Measurements from ENCODE around the gene SORCS2.
"Not testable (repeated sequence)": the region's sequence is repeated elsewhere in the genome, so short reads cannot be mapped to it uniquely, and the experiment has no call there.

The SORCS2 gene

GRCh38 chr4:7199771-7200441 lies 7.6 kb downstream of the SORCS2 start:
- no peak for DNase-seq (ENCODE audit: low read depth)

- no peak for DNase-seq (ENCODE audit: low read depth)
Observed at GRCh38 chr4:7200801-7201200, 8.5 kb downstream of the SORCS2 start.

DNA sequence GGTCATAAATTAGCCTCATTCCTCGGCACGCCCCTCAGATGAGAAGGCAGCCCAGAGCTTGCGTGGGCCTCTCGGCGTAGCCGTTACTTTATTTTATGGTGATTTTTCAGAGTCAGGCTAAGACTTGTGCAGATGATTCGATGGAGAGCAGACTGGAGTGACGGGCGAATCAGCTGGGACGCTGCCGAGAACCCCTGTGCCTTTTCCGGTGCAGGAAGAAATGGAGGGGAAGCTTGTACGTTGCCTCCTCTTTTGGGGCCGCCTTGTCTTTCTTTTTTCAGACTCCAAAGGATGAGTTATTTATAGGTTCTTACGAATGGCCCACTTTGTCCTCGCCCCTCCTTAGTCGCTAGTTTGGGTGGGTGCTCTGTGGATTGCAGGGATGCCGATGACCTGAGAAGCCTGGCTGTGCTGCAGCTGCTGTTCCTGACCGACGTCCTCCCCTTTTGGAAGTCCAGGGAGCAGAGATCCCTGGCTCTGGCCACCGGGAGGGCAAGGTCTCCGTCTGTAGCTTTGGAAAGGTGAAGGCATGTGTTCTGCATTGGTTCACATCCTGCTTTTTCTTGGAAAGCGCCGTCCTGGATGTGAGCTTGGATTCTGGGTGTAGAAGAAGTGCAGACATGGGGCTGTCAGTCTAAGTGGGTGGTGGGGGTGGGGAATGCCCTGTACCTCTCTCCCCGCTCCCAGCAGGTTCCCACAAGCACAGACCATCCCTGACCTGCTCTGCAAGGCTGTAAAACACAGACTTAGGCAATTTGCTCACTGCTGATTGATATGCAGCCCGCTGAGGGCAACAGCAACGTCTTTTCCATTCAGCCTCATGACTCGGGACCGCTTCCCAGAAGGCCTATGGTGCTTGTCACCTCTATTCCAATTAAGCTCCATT lies 9.3 kb downstream of the SORCS2 start:
- no peak for DNase-seq (ENCODE audit: low read depth)

GRCh38 chr4:7202411-7202810 lies 10.1 kb downstream of the SORCS2 start:
- DNase-seq (ENCODE audit: low read depth), result peak; percentile 26

DNA sequence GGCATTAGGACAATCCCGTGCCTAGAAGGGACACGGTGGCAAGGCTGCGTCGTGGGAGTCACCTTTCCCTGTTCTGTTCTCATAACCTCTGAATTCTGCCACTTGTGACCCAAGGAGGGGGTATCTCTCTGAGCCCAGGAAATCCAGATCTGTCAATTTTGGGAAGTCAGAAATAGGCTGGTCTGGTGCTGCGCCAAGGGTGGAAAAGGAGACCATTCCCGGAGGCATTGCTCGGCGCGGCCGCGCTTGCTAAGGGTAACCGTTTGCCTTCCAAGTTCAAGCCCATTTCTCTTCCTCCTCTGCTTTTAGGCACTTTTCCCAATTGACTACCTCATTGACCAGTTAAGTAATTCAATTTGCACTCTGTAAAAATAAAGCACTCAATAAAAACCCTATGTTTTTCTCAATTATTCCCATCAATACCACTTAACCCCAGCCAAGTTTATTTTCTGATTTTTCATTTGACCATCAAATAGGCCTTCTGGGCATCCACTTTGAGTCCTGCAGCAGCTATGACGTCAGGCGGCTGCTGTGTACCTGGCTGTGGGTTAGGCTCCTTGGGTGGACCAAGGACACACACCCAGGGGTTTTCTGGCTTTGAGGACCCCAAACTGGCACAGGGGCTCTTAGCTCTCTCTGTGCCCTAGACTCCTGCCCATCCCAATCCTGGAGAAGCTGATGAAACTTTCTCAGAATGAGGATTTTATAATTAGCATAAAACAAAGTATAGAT lies 12.5 kb downstream of the SORCS2 start:
- no peak for DNase-seq (ENCODE audit: low read depth)

- peak; percentile 70 for DNase-seq (ENCODE audit: low read depth)
Observed at GRCh38 chr4:7206385-7206784, 14.0 kb downstream of the SORCS2 start.

DNA sequence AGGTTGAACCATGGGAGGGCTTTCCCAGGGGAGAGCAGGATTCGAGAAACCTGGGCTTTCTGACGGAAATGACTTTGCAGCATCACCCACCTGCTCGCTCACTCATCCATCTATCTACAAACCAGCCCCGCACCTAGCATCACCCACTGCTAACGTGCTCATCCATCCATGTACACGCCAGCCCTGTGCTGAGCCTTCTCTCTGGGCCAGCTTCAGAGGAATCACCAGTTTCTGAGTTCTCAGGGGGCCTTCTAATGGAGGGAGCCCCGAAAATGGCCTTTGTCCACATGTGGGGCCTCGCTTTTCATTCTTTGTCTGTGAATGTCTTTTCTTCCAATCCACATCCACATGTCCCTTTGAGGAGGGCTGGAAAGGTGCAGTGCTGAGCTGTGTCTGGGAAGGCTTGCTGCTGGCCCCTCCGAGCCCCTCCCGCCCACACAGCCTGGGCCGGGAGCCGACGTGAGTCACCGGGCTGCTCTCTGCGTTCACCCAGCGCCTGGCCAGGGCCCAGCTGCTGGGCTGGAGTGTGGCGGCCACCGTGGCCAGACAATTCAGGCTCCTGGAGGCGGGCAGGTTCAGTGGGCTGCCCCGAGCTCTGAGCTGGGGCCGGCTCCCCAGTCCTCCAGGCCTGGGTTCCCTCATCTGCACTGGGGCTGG lies 14.7 kb downstream of the SORCS2 start:
- DNase-seq (ENCODE audit: low read depth), result peak; percentile 76

DNA sequence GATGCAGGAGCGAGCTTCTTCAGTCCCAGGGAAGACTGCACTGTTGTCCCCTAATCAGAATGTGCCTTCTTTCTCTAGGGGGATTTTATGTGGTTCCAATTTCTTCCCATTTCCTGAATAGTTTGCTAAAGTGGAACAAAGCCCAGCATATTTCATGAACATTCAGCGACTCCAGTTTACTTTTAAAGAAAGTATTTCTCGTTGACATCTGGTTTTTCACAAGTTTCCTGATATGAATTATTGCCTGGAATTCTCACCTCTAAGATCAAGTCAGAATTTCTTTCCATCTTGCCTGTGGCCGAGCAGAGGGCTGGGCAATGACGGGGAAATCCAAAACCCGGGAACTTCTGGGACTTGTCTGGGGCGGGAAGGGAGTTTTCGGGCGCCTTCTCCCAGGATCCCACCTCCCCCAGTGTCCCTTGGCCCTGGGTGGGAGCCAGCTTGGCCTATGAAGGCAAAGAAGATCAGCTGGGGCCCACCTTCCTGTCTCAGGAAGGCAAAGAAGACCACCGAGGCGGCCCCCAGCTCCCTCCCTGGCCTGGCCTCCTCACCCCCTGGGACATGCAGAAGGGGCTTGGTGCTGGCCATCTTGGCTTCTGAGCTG lies 15.4 kb downstream of the SORCS2 start:
- peak; percentile 22 for DNase-seq (ENCODE audit: low read depth)

GRCh38 chr4:7208509-7209451 lies 16.4 kb downstream of the SORCS2 start:
- no peak for DNase-seq (ENCODE audit: low read depth)

DNA sequence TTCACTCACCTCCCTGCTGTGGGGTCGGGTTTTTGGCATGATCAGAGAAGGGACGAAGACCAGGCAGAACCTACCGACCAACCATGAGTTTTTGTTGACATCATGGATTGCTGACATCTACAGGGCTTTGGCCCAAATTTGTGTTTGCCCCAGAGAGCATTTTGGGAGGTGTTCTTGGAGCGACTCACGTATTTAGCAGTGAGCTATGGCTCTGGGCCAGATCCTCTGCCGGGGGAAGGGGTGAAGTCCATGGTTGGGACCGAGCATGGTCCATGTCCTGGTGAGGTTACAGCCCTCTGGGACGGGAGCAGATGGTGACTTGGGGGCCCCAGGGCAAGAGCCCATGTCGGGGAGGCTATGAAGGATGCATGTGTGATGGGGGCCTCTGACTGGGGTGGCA lies 17.4 kb downstream of the SORCS2 start:
- DNase-seq (ENCODE audit: low read depth), result no peak

DNA sequence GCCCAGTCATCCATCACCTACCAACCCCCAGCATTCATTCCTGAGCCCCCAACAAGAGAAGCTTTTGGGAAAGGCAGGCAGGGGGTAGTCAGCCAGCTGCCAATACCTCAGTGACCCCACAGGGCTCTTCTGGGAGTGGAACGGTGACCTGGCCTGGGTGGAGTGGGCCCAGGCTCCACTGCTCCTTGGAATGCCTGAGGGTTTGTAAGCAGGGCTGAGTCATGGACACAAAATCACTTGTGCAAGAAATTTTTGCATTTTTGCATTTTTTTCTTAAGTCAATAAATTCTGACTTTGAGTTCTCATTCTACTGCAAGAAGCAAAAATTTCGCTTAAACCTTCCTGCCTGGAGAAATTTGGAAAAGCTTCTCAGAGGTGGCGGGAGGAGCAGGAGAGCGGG lies 18.5 kb downstream of the SORCS2 start:
- DNase-seq (ENCODE audit: low read depth), result peak; percentile 87

DNA sequence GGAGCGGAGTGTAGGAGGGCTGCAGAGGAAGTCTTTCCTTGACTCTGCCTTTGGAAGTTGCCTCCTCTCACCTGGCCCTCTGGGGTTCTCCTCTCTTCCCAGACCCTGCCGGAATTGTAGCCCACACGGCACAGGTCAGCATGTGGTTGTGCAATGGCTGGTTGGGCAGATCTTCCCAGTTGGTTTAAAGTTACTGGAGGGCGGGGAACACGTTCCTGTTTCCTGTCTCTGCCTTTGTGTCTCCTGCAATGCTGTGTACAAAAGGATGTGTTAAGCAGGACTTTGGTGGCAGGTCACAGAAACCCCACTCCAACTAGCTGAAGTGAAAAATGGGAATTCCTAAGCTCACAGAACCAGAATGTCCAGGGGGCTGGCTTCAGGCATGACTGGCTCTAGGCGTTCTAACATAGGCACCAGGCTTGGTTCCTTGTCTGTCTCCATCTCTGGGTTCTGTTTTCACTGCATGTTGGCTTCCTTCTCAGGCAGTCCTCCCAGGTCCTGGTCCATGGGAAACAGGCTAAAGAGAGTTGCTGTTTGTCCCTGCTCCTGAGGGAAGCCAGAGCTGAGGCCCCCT lies 19.9 kb downstream of the SORCS2 start:
- DNase-seq (ENCODE audit: low read depth), result peak; percentile 15

DNA sequence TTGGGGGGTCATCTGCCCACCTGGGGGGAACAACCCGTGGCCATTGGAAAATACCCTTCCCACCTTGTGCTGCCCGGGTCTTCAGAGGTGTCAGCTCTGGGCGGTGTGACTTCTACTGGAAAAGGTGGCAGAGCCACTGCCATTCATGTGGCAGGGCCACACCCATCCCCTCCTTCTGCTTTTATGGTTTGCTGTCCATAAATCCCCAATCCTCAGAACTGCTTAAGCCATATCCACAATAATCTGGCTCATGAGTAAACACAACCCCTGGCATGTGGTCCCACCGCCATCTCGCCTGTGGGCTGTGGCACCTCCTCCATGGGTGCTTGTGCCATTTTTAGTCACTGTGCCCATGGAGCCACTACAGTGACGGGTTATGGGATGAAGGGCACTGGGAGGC lies 20.6 kb downstream of the SORCS2 start:
- DNase-seq (ENCODE audit: low read depth), result no peak

- DNase-seq (ENCODE audit: low read depth), result no peak
Observed at GRCh38 chr4:7213807-7214206, 21.5 kb downstream of the SORCS2 start.

DNA sequence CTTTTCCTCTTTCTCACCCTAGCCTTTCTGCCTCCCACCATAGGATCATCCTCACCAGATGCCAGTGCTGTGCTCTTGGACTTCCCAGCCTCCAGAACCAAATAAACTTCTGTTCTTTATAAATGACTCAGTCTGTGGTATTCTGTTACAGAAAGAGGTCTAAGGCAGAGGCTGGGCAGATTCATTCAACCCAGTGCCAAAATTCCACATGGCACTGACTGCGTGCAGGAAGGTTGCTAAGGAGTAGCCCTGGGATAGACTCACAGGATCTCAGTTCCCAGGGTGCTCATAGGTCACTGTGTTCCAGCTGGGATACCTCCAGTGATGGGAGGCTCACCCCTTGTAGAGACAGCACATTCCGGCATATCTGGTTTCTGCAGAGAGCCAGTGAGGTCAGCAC lies 22.0 kb downstream of the SORCS2 start:
- DNase-seq (ENCODE audit: low read depth), result no peak

DNA sequence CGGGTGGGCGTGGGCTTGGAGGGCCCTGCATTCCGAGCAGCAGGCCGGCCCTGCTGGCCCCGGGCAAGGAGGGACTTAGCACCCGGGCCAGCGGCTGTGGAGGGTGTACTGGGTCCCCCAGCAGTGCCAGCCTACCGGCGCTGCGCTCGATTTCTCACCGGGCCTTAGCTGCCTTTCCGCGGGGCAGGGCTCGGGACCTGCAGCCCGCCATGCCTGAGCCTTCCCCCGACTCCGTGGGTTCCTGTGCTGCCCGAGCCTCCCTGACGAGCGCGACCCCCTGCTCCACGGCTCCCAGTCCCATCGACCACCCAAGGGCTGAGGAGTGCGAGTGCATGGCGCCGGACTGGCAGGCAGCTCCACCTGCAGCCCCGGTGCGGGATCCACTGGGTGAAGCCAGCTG lies 22.8 kb downstream of the SORCS2 start:
- DNase-seq (ENCODE audit: low read depth), result not testable (repeated sequence)

DNA sequence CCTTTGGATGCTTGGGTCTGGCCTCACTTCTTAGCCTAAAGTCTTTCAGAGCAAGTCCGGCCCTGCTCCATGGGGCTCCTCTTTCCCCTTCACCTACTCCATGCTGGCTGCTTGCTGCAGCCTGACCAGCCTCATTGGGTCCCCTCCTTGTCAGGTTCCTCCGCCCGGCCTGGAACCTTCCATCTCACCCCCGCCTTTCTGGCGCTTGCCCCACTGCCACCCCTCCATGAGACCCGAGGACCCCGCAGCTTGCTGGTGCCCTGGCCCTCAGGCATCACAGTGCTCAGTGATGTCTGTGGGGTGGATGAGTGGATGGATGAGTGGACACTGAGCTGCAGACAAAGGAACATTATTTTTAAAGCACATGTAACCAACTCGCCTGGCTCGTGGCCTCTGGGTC lies 24.7 kb downstream of the SORCS2 start:
- no peak for DNase-seq (ENCODE audit: low read depth)

GRCh38 chr4:7217474-7218321 lies 25.4 kb downstream of the SORCS2 start:
- peak; percentile 65 for DNase-seq (ENCODE audit: low read depth)

DNA sequence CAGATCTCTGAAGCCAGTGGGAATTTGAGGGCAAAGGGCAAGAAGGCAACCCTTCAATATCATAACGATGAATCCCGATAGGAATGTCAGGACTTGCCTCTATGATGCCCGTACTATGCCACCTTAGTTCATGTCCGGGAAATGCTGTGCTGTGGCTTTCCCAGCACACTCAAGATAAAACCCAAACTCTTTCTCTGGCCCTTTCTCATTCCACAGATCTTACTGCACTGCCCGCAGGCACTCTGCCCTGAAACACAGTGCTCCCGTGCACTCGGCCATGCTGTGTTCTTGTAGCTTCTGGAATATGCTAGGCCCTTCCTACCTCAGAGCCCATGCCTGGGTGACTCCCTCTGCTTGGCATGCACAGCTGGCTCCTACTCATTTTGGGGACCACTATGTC lies 26.3 kb downstream of the SORCS2 start:
- DNase-seq (ENCODE audit: low read depth), result no peak

Measured in amniotic epithelial cell (primary cell).